Measurements from ENCODE around the gene SMYD3.

Gene SMYD3

GRCh38 chr1:246275036-246275435 is 232.0 kb downstream of the SMYD3 start:
- no peak for DNase-seq (ENCODE audit: low spot score)

DNA sequence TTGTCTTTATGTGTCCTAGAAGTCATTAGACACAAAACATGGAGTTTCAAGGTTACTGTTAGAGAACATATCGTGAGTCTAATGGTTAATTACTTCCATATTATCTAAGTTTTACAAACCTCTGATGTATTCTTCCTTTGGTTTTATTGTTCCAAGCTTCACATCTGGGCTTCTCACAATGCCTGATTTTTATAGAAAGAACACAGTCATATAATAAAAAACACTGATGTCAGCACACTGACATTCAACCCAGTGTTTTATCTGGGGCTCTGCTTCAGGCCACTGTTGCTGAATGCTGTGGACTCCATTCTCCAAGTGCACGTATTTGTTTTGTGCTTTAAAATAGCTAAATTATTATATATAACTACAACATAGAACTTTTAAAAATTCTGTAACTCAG is 232.9 kb downstream of the SMYD3 start:
- DNase-seq (ENCODE audit: low spot score) = no peak

DNA sequence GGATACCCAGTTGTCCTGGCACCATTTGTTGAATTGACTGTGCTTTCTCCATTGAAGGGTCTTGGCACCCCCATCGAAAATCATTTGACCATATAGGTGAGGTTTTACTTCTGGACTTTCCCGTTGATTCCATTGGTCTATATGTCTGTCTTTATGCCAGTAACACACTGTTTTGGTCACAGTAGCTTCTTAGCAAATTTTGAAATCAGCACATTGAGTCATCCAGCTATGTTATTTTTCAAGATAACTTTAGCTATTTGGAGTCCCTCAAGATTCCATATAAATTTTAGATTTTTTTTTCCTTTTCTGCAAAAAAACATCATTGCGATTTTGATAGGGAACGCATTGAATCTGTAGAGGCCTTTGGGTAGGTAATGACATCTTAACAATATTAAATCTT is 235.6 kb downstream of the SMYD3 start:
- no peak for DNase-seq (ENCODE audit: low spot score)

DNA sequence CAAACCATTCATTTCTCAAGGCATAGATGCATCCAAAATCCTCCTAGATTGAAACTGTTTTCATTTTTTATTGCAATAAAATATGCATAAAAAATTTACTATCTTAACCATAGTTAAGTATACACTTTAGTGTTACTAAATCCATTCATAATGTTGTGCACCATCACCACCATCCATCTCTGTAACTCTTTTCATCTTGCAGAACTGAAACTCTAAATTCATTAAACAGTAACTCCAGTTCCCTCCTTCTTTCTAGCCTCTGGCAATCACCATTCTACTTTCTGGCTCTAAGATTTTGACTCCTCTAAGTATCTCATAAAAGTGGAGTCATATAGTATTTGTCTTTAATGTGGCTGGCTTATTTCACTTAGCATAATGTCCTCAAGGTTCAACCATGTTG is 236.8 kb downstream of the SMYD3 start:
- no peak for DNase-seq (ENCODE audit: low spot score)

DNA sequence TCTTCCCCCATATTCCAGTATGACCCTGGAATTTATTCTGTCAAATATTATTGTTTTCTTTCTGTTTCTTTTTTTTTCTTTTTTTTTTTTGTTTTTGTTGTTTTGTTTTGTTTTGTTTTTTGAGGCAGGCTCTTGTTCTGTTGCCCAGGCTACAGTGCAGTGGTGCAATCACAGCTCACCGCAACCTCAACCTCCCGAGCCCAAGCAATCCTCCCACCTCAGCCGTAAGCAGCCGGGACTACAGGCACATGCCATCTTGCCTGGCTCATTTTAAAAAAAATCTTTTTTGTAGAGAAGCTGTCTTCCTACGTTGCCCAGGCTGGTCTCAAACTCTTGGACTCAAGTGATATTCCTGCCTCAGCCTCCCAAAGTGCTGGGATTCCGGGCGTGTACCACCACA is 237.6 kb downstream of the SMYD3 start:
- no peak for DNase-seq (ENCODE audit: low spot score)

DNA sequence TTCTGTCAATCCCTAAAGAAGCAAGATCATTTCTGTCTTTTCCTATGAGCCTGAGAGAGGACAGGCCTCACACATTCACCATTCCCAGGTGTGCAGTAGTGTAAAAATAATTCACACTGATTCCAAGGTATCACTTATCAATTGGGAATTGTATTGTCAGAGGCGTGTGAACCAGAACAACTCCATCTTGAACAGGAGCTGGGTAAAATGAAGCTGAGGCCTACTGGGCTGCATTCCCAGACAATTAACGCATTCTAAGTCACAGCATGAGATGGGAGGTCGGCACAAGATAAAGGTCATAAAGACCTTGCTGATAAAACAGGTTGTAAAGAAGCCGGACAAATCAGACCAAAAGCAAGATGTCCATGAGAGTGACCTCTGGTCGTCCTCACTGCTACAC is 239.2 kb downstream of the SMYD3 start:
- no peak for DNase-seq (ENCODE audit: low spot score)

DNA sequence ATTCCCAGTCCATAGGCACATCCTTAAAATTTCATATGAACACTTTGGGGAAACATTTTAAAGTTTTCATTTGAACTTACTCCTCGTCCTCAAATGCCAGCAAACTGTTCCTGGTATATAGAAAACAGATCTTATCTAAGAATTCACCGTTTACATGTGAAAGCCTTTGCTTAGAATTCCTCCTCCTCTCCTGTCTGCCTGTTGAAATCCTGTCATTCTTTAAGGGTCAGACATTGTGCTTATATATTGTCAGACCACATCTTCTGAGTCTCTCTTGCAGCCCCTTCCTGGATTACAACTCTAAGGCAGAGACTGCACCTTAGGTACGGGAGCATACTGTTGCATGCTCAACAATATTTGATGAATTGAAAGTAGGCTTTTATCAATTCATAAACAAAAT is 239.7 kb downstream of the SMYD3 start:
- DNase-seq (ENCODE audit: low spot score) = no peak

DNA sequence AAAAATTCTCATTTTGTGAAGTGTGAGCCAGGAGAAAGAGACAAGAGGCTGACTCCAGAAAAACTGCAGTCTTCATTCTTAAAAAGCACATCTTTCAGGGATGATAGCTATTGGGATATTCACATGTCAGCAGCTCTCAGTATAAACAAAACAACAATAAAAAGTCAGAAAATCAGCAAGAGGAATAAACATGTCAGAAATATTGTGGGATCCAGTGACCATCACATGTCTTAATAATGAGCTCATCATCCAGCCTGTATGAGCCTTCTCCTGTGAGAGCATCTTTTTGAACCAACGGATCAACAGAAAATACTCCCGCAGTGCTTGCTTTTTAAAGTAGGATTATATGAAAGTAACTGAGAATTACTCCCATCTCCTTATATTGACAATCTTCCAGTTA is 241.6 kb downstream of the SMYD3 start:
- DNase-seq (ENCODE audit: low spot score) = no peak

DNA sequence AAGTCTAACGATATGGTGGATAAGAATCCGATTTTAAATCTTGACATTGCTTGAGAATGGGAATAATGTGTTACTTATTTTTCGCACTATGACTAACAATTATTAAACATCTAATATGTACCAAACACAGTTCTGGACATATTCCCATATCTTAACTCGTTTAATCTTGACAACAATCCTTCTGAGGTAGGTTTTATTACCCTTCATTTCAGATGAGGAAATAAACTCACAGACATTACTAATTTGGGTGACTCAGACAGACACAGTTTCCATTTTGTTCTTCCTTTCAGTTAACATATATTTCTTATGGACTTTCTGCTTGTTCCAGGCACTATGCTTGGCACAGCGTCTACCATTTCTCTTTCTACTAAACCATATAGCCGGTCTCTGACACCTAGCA is 244.8 kb downstream of the SMYD3 start:
- DNase-seq (ENCODE audit: low spot score) = no peak

DNA sequence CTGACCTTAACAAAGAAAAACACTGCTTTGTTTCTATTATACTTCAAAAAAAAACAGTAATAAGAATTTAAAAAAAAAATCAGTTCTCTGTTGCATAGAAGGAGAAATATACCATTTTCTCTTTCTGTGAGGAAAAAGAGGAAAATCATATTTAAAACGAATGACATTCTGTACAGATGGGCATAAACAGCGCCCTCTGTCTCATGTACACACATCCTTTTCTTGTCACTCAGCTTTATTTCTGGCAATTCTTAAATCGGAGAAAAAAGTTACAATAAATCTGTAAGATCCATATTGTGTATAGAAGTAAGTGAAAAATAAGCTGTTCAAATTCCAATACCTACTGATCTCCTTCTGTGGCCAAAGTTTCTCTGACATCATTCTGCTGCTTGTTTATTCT is 245.4 kb downstream of the SMYD3 start:
- no peak for DNase-seq (ENCODE audit: low spot score)

- DNase-seq (ENCODE audit: low spot score) = no peak
Observed at GRCh38 chr1:246258250-246258649, 248.8 kb downstream of the SMYD3 start.

- DNase-seq (ENCODE audit: low spot score) = no peak
Observed at GRCh38 chr1:246255773-246256172, 251.3 kb downstream of the SMYD3 start.

DNA sequence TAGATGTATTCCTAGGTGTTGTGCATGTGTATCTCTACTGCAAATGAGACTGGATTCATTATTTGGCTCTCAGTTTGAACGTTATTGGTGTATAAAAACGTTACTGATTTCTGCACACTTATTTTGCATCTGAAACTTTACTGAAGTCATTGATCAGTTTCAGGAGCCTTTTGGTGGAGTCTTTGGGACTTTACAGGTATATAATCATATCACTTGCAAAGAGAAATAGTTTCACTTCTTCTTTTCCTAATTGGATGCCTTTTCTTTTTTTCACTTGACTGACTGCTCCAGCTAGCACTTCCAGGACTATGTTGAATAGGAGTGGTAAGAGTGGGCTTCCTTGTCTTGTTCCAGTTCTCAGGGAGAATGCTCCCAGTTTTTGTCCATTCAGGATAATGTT is 252.2 kb downstream of the SMYD3 start:
- DNase-seq (ENCODE audit: low spot score) = no peak

DNA sequence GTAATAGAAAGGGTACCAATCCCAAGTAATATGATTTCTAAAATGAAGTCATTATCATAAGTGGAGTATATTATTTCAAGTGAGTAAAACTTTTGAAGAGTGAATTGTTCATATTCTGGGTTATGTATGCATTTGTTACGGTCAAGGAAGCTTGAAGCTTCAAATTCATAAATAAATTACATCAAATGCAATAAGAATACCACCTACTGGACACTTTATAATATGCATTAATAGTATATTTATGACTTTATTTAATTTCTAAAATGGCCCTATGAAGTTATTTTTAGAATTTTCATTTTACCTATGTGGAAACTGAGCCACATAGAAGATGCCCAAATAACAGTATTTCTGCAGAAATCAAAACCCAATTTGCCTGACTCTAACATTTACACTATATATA is 260.6 kb downstream of the SMYD3 start:
- no peak for DNase-seq (ENCODE audit: low spot score)

DNA sequence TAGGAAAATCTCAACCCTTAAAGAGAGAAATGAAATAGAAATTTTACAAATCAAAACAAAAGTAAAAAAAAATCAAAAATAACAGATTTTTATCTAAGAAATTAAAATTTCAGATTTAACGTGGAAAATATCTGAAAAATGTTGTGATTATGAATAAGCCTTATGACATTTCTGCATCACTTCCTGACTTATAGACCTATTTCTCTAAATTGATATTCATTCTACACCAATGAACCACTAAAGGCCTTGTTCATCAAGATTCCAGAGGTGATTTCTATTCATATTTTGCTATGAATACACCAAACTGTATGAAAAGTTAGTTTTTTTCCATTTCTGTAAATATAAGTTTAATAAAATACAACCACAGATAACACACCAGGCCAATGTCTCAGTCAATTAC is 261.5 kb downstream of the SMYD3 start:
- peak; percentile 16 for DNase-seq (ENCODE audit: low spot score)

- no peak for DNase-seq (ENCODE audit: low spot score)
Observed at GRCh38 chr1:246232126-246232525, 275.0 kb downstream of the SMYD3 start.

DNA sequence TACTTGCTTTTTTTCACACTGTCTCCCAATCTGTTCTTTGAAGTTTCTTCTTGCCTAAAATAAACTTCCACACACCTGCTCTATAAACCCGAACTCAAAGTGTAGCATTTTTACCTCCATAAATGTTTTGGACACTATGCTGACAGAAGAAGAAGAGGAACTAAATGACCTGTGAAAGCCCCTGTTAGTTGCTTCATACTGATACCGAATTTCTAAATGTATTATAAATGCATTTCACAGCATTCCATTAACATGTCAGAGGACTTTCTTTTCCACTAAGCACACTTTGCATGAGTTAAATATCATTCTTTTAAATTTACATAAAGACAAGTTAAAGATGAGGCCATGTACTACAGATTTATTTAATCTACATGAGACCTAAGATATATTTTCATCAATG is 281.0 kb downstream of the SMYD3 start:
- DNase-seq (ENCODE audit: low spot score) = no peak

- DNase-seq (ENCODE audit: low spot score) = no peak
Observed at GRCh38 chr1:246221485-246222255, 285.4 kb downstream of the SMYD3 start.

DNA sequence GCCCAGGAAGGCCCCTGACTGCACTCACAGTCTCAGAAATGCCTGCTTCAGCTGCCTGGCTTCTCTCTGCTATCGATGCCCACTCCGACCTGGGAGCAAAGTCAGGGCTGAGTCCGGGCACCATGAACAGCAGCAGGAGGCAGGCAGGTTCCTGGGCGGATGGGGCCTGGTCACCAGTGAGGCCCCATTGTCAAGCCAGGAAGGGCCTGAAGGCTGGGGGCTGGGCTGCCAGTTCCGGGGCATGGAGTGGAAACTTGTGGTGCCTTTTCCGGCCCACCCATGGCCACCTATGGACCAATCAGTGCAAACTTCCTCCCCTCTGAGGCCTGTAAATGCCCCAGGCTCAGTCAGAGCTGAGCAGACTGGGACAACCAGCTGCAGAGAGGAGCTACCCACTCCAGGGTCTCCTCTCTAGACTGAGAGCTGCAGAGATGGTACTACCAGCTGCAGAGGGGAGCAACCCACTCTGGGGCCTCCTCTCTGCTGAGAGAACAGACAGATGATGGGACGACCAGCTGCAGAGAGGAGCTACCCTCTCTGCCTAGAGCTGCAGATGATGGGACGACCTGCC is 286.5 kb downstream of the SMYD3 start:
- DNase-seq (ENCODE audit: low spot score) = no peak

GRCh38 chr1:246219508-246220030 is 287.5 kb downstream of the SMYD3 start:
- DNase-seq (ENCODE audit: low spot score) = no peak

GRCh38 chr1:246218686-246219085 is 288.4 kb downstream of the SMYD3 start:
- DNase-seq (ENCODE audit: low spot score) = no peak

DNA sequence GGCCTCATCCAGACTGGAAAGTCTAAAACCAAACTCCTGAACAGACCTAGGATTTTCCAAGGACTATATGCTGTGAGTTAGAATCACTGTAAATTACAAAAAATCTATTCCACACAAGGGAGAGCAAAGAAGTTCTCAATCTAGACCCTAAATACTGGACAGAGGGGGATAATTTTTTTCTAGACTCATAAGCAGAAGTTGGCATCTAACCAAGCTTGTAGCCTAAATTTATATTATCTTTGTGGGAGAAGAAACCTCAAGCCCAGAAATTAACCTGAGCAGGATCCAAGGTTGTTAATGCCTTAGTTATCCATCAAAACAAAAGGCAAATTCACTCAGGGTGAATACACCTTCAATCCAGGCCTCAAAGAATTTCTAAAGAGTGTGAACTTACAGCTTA is 290.2 kb downstream of the SMYD3 start:
- DNase-seq (ENCODE audit: low spot score) = no peak

GRCh38 chr1:246215510-246215903 is 291.6 kb downstream of the SMYD3 start:
- DNase-seq (ENCODE audit: low spot score) = no peak
